Activated T-helper 1 cell treated with Interleukin-2 at 50 U/mL for 16 hours (primary cell): ENCODE measurements around the gene PAGE4.
A peak's percentile ranks its signal among the peaks of the same experiment; 100 is the strongest.

Source experiments
- DNase-seq: peaks from one replicate; pipeline ENCODE4 v3.0.0-alpha.2; 2020; ENCODE audit warnings: low read depth

PAGE4 gene

GRCh38 chrX:49876750-49877149, 47.6 kb downstream of the PAGE4 start:
- DNase-seq = no peak

- DNase-seq = no peak
These were observed 48.4 kb downstream of the PAGE4 start for GRCh38 chrX:49877397-49878101.

- no peak for DNase-seq
These were observed 49.2 kb downstream of the PAGE4 start for GRCh38 chrX:49878128-49878833.

GRCh38 chrX:49878834-49879655, 49.9 kb downstream of the PAGE4 start, which contains the start of gene USP27X:
Gene USP27X (plus strand): TSS chrX:49879484. CDS start chrX:49880308, 824 bp downstream.
- peak; percentile 70 for DNase-seq

GRCh38 chrX:49879656-49880277, 50.7 kb downstream of the PAGE4 start:
- DNase-seq = no peak

- no peak for DNase-seq
These were observed 51.6 kb downstream of the PAGE4 start for GRCh38 chrX:49880668-49881067.
